GM21367 (cell line): ENCODE data around the gene LIPG.

ENCODE experiments used
- ATAC-seq: cut with Tn5 transposase; IDR thresholded peaks from one replicate; pipeline ENCODE4 v1.9.1; 2021; ENCODE audit not compliant: unreplicated experiment

LIPG gene

DNA sequence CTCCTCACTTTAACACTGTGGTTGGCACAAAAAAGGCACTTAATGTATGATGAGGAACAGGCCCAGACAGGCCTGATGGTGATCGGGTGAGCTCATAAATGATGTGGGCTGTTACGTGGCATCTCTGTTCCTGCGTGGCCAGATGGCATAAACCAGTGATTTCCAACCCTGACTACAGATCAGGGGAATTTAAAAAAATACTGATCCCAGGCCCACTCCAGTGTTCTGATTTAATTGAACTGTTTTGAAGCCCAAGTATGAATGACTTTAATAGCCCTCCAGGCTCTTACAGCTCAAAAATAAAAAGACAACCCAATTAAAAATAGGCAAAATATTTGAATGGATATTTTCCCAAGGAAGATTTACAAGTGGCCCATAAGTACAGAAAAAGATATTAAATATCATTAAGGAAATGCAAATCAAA lies 48.2 kb downstream of the LIPG start:
- no peak for ATAC-seq

DNA sequence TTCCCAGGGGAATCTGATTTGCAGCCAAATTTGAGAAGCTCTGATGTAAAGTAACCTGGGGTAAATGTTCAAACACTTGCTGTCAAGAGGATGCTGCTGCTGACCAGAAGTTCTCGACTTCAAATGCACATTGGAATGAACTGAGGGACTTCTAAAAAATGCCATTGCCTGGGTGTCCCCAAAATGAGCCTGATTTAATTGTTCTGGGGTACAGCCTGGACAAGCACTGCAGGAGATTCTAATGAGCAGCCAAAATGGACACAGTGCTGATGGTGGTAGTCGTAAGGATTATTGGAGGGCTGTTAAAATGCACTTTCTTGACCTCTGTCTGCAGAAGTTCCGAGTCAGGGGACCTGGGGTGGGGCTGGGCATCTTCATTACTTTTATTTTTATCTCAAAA lies 49.5 kb downstream of the LIPG start:
- ATAC-seq, result no peak

DNA sequence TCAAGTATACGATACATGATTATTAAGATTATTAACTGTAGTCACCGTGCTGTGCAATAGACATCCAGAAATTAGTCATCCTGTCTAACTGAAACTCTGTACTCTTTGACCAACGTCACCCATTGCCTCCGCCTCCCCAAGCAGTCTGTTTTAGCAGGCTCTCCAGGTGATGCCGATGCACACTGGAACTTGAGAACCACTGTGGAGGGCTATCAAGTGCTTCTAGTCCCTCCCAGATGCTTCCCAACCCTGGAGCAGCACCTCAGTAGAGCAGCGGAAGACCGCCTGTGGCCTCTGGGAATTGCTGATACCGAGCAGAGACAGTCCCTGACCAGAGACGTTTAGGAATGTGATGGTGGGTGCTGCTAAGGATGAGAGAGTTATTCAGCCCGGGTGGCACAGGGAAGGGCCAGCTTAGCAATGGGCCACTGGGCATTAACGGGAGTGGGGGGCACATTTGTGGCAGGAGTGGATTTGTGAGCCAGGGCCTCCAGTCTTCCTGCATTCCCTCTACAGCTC lies 50.7 kb downstream of the LIPG start:
- peak; percentile 75 for ATAC-seq

DNA sequence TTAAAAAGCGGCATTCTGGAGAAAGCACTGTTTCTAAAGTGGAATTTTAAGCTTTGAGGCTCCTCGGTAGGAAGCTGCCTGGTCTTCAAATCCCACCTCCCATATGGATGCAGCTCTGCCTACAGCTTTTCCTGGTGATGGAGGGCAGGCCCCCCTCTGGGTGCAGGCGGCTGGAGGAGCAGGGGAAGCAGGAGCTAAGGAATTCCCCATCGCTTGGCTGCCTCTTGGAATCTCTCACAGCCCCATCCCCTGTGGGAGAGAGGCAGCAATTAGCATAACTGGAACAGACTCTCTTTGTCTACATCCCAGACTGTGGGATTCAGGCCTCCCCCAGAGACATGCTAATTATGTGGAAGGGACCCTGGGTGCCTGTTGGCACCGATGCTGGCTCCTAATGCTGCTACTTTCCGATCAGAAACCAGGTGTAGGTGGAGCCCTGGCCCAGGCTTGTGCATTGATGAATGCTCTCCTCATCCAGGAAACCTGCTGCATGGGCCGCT lies 51.3 kb downstream of the LIPG start:
- no peak for ATAC-seq

DNA sequence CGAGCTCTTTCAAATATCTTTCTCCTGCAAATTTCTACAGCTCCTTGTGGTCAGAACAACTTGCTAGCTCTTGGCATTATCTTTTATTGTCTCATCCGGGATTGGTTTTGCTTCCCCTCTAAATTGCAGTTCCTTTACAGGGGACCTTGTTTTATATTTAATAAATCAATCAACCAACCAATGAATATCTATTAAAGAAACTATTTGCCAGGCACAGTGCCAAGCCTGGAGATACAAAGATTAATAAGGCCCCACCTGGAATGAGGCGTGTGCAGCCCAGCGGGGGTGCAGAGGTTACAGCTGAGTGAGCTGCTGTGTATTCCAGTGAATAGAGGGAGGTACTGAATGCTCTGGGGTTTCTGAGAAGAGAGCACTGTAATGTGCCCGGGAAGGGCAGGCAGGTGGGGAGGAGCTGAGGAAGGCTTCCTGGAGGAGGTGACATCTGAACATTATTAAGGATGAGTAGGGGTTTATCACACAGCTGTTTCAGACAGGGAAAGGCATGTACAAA lies 51.8 kb downstream of the LIPG start:
- ATAC-seq, result no peak

DNA sequence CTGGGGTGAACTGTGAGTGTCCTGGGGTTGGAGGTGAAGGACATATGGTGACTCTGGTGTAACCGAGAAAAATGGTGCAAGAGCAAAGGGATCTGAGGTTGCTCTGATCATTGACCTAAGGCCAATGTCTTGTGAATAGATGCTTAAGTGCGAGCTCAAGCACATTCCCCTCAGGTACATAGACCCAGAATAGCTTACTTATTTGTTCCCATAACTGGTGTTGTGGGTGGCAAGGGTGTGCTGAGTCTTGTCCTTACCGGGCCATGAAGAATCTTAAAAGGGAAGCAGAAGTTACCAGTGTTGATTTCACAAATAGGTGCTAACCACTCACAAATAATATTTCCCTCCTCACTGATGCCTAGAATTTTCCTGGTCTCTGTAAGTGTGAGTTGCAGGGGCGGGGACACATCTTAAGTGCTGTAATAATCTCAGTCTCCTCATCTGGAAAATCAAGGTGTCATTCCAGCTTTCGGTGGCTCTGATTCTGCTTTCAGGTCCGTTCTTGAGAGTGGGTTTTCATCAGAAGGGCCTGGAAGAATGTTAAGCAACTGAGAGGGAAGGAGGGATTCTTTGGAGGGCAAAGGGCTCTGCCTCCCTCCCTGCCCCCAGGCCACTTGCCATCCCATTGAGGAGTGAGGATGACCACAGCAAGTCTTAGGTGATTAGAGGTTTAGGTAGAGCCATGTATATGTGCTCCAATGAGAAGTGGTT lies 54.9 kb downstream of the LIPG start:
- ATAC-seq, result no peak

DNA sequence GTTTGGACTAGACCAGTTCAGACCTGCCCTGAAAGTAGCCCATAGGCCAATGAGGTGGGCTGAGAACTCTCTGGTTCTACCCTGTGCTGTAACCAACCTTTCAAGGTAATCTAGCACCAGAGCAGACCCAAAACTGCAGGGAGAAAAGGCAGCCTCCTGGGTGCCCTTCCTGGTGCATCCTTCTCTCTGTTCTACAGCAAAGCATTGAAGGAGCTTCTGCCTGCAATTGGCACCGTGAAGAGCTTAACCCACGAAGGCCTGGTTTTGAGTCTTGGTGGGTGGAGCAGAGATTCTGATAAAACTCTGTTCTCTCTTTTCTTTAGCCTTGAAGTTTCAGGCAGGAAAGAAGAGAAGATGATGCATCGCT lies 55.5 kb downstream of the LIPG start:
- no peak for ATAC-seq

DNA sequence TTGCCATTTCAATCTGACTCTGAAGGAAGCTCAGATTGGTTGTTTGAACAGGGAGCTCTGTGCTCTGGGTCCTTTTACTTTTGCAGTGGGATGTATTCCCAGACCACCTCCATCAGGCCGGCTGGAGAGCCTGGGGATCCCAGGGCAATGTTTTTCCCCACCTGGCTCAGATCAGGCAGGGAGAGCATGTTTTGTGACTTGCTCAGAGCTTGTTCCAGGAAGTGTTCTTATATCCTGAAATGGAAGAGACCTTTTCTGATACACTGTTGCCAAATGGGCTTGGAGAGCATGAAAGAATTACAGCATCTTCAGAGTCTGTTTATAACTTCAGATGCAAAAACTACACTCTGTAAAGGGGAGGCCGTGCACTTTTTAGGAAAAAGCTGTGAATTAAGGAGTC lies 56.0 kb downstream of the LIPG start:
- no peak for ATAC-seq

DNA sequence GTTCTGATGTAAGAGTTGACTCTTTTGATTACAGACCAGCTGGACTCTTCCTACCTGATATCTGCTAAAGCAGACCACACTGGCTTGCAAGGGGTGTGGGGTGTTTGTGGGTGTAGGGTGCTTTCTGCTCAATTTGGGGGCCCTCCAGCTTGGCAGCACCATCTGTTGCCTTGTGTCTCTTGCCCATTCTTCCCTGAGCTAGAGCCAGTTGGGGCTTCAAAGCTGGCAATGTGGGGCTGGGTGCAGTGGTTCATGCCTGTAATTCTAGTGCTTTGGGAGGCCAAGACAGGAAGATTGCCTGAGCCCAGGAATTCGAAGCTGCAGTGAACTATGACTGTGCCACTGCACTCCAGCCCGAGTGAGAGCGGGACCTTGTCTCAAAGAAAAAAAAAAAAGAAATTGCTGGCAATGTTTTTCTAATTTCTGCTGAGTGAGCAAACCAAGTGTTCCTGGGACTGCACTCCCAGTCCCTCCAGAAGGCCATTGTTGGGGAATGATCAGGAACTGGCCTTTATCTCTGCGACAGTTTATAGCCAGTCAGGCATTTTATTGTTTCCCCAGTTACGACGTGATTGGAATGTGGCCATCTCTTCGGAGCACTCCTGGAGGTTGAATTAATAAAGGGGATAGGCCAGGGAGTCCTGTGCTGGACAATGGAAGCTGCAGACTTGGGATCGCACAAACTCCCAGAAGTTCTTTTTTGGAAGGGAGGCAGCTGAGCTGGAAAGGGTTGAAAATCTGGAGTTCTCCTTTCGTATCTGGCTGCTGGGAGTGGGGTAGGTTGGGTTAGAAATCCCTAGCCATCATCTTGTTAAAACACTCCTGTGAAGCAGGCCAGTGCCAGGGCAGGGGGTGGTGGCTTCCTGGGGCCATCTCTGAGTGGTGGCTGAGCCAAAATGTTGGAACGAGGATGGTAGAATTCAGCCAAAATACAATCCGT lies 57.2 kb downstream of the LIPG start:
- ATAC-seq, result no peak

DNA sequence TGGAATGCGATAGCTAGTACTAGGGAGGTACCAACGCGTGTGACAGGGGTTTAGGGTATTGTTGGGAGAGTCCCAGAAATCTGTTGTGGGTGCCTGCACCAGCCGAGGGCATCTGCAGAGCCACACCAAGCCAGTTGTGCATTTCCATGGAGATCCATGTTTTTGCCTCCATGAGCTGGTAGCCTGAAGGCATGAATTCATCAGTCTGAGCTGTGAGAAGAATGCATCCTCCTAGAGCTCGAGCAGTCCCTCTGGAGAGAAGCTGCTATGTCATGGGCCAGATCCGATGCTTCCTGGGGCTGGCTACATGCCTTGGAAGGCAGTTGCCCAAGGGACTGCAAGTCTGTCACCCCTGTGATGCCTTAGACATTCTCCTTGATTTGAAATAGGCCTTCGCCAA lies 57.9 kb downstream of the LIPG start:
- ATAC-seq, result no peak

DNA sequence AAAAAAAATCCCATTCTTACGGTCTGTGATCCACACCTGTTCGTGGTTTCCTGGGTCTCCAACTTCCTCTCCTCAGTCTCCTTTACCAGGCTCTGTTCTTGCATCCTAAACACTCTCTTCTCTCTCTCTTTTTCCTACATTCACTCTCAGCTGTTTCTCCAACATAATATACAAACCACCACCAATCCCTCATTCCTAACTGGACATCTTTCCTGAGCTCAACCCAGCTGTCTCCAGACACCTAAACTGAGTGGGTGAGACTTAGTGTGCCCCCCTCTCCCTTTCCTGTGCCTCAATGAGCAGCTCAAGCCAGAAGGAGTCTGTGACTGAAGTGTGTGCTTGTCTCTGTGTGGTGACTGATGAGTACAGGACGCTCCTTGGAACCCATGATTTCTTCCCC lies 59.4 kb downstream of the LIPG start:
- ATAC-seq, result no peak

DNA sequence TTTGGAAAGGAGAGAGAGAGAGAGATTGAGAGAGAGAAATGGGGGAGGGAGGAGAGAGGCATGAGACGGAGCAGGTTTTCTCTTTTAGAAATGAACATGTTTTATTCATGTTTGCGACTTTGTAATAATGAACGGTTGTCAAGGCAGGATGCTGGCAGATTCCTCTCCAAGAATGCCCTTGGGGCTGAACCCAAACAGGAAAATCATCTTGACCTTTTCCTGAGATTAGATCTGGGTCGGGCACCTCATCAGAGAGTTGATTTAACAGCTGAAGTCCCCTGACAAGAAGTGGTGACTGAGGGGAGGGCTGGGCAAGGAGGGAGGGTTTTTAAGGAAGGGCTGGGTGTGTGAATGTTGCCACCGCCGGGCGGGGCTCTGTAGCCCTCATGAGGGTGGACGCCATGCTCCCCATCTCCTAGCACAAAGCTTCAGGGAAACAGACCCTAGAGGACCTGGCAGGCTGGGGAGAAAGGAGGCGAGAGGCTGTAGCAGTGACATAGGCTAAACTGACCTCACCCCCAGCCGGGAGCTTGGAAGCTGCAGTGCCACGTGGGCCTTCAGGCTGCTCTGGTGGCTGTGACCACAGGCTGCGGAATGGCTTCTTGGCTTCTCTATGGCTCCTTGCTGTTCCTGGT lies 60.0 kb downstream of the LIPG start:
- no peak for ATAC-seq

DNA sequence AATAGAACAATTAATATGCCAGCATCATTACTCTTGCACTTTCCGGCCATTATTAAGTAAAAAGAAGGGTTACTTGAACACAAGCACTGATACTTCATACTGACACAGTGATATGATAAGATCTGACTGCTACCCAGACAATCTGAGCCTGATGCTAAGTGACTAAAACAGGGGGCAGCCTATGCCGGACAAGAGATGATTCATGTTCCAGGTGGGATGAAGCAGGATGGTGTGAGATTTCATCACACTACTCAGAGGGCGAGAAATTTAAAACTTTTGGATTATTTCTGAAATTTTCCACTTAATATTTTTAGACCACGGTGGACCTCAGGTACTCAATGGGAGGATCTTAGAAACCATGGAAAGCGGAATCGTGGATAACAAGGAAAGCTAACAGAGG lies 61.7 kb downstream of the LIPG start:
- no peak for ATAC-seq

DNA sequence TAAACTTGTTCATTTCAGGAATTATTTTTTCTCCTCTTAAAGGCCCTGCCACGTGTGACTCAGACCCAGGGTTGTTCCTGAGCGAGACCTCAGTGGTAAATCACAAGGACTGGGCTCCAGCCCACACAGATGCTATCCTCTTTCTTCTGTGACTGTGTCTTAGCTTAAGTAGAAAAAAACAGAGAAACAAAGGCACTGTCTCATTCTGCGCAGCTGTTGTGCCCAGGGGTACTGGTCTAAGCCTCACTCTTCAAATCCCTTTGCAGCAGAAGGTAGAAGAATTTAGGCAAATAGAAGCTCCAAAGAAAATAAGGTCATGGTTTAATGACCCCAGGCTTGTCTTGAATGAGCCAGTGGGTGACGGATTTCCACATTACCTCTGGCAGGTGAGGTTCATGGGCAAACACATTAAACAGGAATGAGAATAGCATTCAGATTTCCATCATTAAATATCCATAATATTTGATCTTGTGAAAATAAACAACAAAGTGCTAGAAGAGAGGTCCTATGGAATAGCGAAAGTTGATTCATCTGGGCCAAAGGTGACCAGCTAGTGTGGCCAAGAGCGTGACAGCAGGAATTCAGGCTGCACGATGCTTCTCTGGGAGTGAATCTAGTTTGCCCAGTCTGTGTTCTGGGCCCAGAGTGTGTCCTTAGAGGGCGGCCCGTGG lies 63.3 kb downstream of the LIPG start:
- no peak for ATAC-seq

DNA sequence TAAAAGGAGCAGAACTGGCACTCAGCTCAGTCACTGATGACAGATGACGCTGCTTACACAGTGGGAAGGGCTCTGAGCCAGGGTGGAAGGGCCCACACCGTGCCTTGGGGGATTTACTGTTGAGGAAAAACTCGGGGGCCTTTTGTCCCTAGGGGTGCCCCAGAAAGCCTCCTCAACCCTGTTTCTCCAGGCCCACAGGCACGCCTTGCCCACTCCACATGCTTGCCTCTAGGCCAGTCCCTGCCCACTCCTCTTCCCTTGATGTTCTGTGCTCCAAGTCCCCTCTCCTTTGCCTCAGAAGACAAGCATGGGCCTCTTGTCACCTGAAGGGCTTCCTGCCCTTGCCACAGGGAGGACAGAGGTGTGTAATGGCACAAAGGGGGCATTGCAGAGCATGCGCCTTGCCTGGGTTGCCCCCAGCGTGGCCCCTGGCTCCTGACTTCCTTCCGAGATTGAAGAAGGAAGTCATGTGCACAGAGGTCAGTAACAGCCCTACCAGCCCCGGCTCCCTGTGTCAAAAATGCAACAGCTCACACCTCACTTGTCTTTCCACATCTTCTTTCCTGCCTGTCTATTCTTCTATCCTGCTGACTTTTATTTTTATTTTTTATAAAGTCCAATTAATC lies 65.1 kb downstream of the LIPG start:
- ATAC-seq, result no peak

DNA sequence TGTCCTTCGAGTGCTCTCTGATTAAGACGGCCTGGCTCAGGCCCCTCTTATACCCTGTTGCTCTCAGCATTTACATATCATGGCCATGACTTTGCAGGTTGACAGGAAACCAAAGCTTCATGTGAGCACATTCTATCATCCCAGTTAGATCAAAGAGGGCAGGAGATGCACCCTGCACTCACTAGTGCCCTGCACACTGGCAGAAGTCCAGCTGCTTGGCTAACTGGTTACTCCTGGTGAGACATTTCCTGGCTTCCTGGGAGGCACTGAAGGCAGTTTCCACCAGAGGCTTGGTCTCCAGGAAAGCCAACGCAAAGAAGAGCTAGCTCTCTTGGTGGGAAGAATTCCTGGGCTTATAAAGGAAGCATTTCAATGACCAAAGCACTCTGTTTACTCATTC lies 66.3 kb downstream of the LIPG start:
- no peak for ATAC-seq

DNA sequence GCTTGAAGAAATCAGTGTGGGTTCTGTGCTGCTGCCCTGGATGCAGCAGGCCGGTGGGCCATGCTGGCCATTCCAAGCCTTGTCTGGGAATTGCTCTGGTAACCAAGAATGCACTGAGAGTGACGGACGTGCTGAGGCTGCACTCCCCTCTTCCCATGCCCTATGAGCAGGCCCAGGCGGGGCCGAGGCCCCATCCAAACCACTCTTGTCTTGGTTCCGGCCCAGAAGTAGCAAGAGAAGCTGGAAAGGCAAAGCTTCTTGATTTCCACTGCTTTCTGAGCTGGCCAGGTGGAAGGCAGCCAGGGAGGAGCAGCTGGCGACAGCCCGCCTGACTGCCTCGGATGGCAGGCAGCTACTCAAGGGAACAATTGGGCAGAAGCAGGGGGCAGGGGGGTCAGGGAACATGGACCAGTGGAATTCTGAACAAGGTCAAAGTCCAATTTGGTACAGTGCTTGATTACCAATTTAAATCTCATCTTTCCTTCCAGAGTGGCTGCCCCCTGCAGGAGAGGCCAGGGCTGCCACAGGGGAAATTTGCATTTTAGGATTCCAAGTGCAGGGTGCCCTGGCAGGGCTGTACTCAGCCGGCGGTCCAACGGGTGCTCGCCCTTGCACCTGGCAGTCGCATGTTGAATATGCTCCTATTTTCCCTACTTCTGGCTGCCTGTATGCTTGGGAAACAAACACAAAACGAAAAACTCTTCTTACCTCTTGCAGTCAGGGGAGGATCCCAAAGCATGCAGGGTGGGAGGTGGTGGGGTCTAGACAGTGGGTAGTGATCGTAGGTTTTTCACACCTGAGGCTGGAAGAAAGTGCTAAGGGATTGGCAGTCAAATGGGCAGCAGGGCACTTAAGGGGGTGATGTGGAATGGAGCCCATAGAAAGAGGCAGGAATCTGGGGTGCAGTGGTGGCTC lies 67.3 kb downstream of the LIPG start:
- no peak for ATAC-seq

DNA sequence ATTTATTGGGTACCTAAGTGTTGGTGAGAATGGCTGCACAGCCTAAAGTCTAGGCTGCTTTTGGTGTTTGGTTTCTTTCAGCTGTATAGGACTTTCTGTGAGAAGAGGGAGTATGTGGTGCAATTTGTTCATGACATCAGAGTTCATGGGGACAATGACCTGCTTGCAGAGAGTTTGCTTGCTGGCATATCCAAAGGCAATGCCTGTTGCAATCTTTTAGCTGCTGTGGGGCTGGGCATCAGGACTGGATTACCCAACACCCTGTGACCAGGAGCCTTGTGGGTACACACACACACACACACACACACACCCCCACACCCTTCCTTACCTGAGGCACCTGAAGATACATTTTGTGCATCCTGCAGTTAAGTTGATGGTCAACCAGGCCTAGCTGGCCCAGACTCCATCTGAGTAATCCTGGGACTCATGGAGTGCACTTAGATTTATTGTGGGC lies 68.4 kb downstream of the LIPG start:
- no peak for ATAC-seq
